Activated CD4-positive, alpha-beta T cell treated with anti-CD3 and anti-CD28 coated beads for 24 hours (primary cell): Measurements from ENCODE around the gene NACC2.
"Not testable (repeated sequence)": the region's sequence is repeated elsewhere in the genome, so short reads cannot be mapped to it uniquely, and the experiment has no call there.

Experiments used
- DNase-seq, 2 donors: peaks; one replicate each; pipeline ENCODE4 v3.0.0-alpha.2; 2020; ENCODE audit warnings: low read depth in 2 of 2

NACC2 gene

GRCh38 chr9:136045595-136046553 is 49.2 kb downstream of the NACC2 start:
- DNase-seq, result no peak

- DNase-seq, result no peak
Observed at GRCh38 chr9:136044971-136045594, 50.0 kb downstream of the NACC2 start.

GRCh38 chr9:136044207-136044970 is 50.7 kb downstream of the NACC2 start:
- DNase-seq, result no peak

GRCh38 chr9:136043441-136043991 is 51.6 kb downstream of the NACC2 start:
- DNase-seq, result no peak

GRCh38 chr9:136042541-136042940 is 52.5 kb downstream of the NACC2 start:
- no peak for DNase-seq

GRCh38 chr9:136040848-136041247 is 54.2 kb downstream of the NACC2 start:
- DNase-seq, result not testable (repeated sequence)

- no peak for DNase-seq
Observed at GRCh38 chr9:136039488-136039887, 55.6 kb downstream of the NACC2 start.

GRCh38 chr9:136036848-136037247 is 58.2 kb downstream of the NACC2 start:
- no peak for DNase-seq

- DNase-seq, result no peak
Observed at GRCh38 chr9:136036050-136036449, 59.0 kb downstream of the NACC2 start.

GRCh38 chr9:136031741-136032730 is 63.1 kb downstream of the NACC2 start:
- no peak for DNase-seq

GRCh38 chr9:136031094-136031493 is 64.0 kb downstream of the NACC2 start:
- DNase-seq, result no peak

GRCh38 chr9:136029556-136029955 is 65.5 kb downstream of the NACC2 start:
- DNase-seq, result no peak

GRCh38 chr9:136028760-136029470 is 66.2 kb downstream of the NACC2 start:
- DNase-seq, result no peak

- not testable (repeated sequence) for DNase-seq
Observed at GRCh38 chr9:136026943-136027289, 68.2 kb downstream of the NACC2 start.

- no peak for DNase-seq
Observed at GRCh38 chr9:136026266-136026942, 68.7 kb downstream of the NACC2 start.

GRCh38 chr9:136025481-136025880 is 69.6 kb downstream of the NACC2 start:
- DNase-seq, result no peak

GRCh38 chr9:136024696-136025316 is 70.3 kb downstream of the NACC2 start:
- DNase-seq, result no peak

GRCh38 chr9:136024286-136024685 is 70.8 kb downstream of the NACC2 start:
- no peak for DNase-seq
